ENCODE measurements around the gene LCN12.

GRCh38 chr9:136910197-136910900 is 41.7 kb upstream of the LCN12 start:
- TF ChIP-seq CTCF (IDR thresholded peaks at IDR 0.05) (no peak), POLR2AphosphoS5 (IDR thresholded peaks at IDR 0.05; ENCODE audit: low read depth, low read length) (no peak)

All from Panc1 (cell line).